HG02938 (cell line): Measurements from ENCODE around the gene CIT.

Experiments used
- ATAC-seq: cut with Tn5 transposase; IDR thresholded peaks from one replicate; pipeline ENCODE4 v1.9.1; 2021; ENCODE audit warnings: mild to moderate bottlenecking, moderate library complexity; ENCODE audit not compliant: unreplicated experiment

The CIT gene

GRCh38 chr12:119681728-119682638 is 195.1 kb downstream of the CIT start:
- ATAC-seq: no peak

GRCh38 chr12:119681111-119681510 is 196.0 kb downstream of the CIT start:
- no peak for ATAC-seq

- ATAC-seq: no peak
Observed at GRCh38 chr12:119679490-119679889, 197.6 kb downstream of the CIT start.

GRCh38 chr12:119679081-119679480 is 198.0 kb downstream of the CIT start:
- ATAC-seq: no peak

GRCh38 chr12:119678459-119678858 is 198.7 kb downstream of the CIT start:
- ATAC-seq: no peak

- ATAC-seq: no peak
Observed at GRCh38 chr12:119676573-119676972, 200.5 kb downstream of the CIT start.

GRCh38 chr12:119676022-119676421 is 201.1 kb downstream of the CIT start:
- ATAC-seq: no peak

- no peak for ATAC-seq
Observed at GRCh38 chr12:119674560-119674959, 202.6 kb downstream of the CIT start.

GRCh38 chr12:119673634-119674033 is 203.5 kb downstream of the CIT start:
- no peak for ATAC-seq

- ATAC-seq: no peak
Observed at GRCh38 chr12:119672194-119672593, 204.9 kb downstream of the CIT start.

- ATAC-seq: no peak
Observed at GRCh38 chr12:119671070-119671469, 206.1 kb downstream of the CIT start.

GRCh38 chr12:119669744-119670472 is 207.2 kb downstream of the CIT start:
- no peak for ATAC-seq

- no peak for ATAC-seq
Observed at GRCh38 chr12:119668324-119668841, 208.7 kb downstream of the CIT start.

- ATAC-seq: peak; percentile 94
Observed at GRCh38 chr12:119667577-119668323, 209.4 kb downstream of the CIT start, which contains the start of gene PRKAB1. PRKAB1 (plus strand) TSS chr12:119668133; CDS start chr12:119668245, 112 bp downstream.

- ATAC-seq: no peak
Observed at GRCh38 chr12:119666900-119667576, 210.1 kb downstream of the CIT start.

GRCh38 chr12:119666226-119666795 is 210.8 kb downstream of the CIT start:
- no peak for ATAC-seq

- ATAC-seq: no peak
Observed at GRCh38 chr12:119665164-119665929, 211.8 kb downstream of the CIT start.

GRCh38 chr12:119664642-119665041 is 212.5 kb downstream of the CIT start:
- no peak for ATAC-seq

- no peak for ATAC-seq
Observed at GRCh38 chr12:119661882-119662281, 215.2 kb downstream of the CIT start.
